ENCODE data around the gene COL25A1. TPM values are rescaled to one million over a fixed set of nuclear protein-coding genes. Genes with fewer than 3 reads are reported as not detected.

The COL25A1 gene
- total RNA-seq, 1 experiment from 2014 or later, result not detected

DNA sequence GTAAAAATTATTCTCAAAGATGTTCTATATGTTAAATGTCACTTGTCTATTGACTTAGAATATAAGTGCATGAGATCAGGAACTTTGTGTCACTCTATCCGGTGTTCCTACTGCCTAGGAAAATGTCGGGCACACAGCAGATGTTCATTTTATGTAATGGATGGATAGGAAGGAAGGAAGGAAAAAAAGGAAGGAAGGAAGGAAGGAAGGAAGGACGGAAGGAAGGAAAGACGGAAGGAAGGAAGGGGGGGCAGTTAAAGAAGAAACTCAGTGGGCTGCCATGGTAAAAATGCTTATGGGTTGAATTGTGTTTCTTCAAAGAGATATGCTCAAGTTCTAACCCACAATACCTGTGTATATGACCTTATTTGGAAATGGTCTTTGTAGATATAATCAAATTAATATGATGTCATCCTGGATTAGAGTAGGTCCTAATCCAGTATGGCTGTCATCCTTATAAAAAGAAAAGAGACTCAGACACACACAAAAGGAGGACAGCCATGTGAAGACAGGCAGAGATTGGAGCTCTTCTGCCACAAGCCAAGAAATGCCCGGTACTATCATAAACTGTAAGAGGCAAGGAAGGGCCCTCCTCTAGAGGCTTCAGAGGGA is 86.3 kb downstream of the COL25A1 start:
- no peak for DNase-seq (ENCODE audit: low spot score)

DNA sequence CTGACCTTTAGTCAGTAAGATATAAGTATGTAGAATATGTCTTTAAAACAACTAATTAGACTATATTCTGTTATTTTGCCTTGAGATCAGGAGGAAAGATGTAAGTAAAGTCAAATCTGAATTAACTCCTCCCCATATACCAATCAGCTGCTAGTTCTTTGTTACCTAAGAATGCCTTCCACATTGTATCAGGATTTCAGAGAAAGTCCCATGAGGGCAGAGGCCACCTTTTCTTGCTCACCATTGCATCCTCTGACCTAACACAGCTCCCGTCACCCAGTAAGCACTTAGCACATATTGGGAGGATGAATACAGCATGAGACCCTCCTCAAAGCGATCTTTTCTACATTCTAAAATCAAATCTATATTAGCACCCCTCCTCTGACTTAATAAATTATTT is 87.0 kb downstream of the COL25A1 start:
- no peak for DNase-seq (ENCODE audit: low spot score)

DNA sequence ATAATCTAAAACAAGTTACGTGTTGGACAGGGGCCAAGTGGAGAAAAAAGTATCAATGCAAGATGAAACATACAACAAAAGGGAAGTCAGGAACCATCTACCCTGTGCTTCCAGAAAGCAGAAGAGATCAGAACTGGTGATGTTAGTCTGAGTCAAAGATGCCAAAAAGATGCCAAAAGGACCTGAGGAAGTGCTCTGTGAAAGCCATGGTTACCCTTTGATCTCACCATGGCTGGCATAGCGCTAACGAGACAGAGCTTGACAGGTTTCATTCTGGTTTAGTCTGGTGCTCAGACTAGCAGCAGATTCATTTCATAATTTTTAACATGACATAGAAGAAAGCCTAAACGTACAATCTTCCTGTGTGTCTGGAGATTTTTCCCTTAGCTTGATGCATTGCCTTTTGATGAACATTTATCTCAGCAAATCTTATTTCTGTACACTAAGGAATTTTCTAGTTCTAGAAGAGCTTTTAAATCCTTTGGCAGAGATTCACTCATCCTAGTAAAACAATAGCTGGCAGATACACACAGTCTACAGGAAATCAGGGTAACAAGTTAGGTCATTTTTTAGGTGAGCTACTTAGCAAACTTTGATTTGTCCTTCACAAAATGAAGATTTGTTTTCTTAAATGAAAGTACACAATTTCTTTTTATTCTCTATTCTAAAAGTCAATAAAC is 87.7 kb downstream of the COL25A1 start:
- no peak for DNase-seq (ENCODE audit: low spot score)

DNA sequence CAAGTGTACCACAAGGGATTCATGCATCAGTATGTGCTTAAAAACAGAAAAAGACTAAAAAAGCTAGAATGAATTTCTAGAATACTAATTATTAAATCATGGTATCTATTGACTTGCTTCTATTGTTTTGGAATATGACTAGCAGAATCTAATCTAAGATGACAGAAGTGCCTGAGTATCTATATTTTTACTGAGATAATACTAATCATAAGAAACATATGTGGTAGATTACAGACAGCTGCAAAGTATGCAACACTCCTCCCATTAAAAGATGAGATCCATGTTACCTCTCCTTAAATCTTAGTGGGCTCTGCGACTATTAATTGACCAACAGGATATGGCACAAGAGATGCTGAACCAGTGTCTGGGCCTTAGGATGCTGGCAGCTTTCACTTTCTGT is 89.4 kb downstream of the COL25A1 start:
- DNase-seq (ENCODE audit: low spot score), result no peak

DNA sequence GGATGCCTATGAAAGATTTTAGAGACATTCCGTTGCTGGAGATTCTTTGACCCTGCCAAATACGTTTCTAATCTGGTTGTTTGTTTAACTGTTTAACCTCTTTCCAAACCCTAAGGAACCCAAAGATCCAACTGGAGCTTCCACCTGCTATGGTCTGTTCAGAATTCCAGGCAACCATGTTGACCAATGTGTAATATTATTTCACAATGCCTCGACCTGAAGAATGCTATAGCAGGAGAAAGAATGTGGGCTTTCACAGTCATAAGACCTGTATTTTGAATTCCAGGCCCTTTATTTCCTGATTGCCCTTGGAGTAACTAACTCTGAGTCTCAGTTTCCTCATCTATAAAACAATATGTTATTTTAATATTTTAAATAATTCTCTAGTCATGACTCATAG is 90.8 kb downstream of the COL25A1 start:
- DNase-seq (ENCODE audit: low spot score), result no peak

DNA sequence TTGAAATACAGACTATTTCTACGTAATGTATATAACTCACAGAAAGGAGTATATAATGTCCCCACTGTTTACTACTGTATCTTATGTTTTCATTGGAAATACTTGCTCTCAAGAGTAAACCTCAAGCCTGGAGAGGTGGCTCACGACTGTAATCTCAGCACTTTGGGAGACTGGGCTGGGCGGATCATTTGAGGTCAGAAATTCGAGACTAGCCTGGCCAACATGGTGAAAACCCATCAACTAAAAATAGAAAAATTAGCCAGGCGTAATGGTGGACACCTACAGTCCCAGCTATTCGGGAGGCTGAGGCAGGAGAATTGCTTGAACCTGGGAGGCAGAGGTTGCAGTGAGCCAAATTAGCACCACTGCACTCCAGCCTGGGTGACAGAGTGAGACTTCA is 92.8 kb downstream of the COL25A1 start:
- no peak for DNase-seq (ENCODE audit: low spot score)

DNA sequence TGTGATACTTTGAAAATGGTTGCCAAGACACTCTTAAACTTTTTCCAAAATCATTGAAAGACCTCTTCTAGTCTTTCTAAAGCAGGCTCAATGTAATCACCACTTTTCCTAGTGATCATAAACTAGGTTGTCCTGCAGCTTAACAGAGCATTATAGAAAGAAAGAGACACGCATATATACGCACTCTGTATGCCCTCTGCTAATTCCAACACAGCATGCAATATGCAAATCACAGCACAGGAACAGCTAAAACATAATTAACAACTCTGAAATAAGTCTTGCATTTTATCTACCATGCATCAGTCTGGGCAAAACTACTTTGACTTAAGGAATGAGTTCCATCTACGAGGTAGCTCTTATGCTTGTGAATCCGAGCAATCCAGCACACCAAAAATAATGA is 94.6 kb downstream of the COL25A1 start:
- no peak for DNase-seq (ENCODE audit: low spot score)

DNA sequence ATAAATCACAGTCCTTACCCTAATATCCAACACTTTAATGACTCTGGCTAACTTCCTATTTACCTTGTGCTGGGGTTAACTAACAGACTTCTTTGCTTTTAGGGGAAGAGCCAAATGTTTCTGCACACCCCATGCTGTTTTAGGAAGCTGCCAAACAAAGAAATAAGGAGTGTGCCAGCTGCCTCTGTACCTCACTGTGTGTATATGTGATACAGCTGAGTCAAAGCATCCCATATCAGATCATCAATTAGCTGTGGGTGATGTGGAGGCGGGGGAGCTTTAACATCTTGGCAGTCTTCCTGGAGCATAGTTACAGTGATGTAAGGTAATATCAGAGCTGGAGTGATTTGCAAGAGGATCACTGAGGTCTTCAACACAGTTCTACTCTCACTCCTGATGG is 95.4 kb downstream of the COL25A1 start:
- no peak for DNase-seq (ENCODE audit: low spot score)

DNA sequence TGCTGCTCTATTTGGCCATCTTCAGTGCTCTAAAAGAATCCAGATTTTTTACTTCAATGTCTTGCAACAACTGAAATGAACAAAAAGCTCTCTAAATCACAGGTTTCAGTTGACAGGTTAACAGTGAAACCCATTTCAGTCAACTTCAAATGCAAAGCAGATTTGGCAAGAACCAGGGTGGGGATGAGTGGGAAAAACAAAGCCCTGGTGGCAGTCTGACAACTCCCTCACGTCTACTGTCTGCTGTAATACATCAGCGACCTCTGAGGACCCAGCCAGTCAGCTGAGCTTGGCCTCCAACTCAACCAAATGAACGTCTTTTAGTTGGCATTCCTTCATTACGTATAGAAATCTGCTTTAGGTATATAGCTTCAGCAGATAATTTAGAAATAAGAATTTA is 95.8 kb downstream of the COL25A1 start:
- DNase-seq (ENCODE audit: low spot score), result no peak

DNA sequence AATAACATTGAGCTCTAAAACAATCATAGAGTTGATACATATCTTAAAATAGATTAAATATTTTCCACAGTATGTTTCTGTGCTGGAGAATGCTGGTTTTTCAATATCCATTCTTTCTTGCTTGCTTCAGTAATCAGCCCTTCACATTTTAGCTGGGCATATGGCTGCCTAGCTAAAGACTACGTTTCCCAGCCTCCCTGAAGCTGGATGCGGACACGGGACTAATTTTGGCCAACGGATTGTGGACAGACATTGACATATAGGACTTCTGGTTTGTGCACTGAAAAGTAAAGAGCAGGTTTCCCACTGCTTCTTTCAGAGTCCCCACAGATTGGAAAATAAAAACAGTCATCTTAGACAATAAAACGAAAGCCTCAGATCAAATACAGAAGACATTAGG is 97.3 kb downstream of the COL25A1 start:
- no peak for DNase-seq (ENCODE audit: low spot score)

DNA sequence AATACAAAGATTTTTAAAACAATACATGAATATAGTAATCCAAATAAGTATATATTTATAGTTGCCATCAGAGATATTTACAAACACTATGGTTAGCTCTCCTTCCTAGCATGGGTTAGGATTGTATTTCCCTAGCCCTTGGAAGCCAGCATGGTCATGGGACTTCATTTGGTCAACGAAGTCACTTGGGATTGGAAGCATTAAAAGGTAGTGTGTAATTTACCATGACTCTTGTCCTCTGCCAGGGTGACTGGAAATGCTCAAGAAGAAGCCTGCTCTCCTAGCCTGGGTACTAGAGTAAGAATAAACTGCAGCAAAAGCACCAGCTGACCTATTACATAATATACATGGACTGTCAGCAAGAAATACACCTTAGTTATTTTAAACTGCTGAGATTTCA is 102.9 kb downstream of the COL25A1 start:
- DNase-seq (ENCODE audit: low spot score), result no peak

DNA sequence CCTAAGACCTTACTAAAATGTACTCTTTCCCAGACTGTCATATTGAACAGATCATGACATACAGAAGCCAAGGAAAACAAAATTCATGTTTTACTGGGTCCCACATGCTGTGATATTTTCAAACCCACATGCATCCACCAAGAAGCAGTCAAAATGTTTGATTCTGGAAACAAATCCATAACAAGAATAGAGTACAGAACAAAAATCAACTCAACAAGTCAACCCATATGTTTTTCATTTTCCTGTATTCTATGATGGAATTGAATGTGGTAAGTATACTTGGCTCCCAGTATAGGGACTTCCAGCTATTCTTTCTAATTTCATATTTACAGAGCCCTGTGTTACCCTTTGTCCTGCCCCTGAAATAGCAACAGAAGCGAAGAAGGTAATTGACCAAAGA is 106.8 kb downstream of the COL25A1 start:
- DNase-seq (ENCODE audit: low spot score), result no peak

DNA sequence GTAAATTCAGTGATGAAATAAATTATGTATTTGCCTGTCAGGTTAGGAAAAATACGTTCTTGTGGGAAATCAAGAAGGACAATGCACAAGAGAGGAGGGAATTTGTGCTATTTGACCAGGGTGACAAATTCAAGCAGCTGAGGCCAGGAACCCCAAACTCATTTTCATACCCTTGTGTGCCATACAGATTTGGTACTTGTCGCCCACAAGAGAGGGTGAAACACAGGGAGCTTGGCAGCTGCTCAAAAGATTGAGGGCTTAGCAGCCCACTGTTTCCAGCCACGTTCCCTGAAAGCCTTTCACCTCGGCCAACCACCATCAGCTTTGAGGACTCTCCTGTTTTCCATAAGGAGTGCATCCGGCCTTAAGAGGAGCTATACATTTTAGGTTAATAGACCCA is 111.2 kb downstream of the COL25A1 start:
- DNase-seq (ENCODE audit: low spot score), result no peak

DNA sequence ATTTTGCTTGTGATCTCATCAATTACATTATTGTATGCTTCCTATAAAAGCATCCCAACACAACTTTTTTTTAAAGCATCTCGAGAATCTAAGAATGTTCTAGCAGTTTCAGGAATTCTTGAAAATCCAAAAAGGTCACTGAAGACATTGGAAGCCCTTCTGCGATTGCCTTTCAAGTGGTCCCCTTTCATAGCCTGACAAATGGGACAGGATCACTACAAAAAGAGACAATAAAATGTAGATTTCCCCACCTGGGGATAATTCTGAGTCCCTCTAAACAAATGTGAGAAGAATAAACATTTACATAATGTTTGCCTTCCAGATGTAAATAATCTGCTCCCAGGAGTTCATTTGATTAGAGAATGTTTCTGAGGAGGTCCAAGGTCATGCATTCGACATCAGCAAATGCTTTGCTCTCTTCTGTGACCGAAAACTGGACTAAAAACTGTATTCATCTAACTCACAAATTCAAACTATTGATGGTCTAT is 116.0 kb downstream of the COL25A1 start:
- no peak for DNase-seq (ENCODE audit: low spot score)

DNA sequence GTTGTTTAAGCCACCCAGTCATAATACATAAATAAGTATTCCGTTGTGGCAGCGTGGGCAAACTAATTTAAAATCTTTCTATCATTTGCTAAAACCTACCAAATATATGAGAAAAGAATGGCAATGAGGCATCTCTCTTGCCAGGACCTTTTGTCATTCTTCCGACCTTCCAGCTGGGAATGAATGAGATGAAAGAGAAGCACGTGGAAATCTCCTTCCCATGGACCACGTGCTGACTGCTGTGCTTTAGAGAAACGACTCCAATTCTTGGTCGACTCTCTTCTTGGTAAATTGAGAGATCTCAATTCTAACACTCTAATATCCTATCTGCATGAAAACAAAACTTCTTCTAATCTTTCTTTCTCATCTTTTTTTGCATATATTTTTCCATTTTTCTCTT is 116.5 kb downstream of the COL25A1 start:
- no peak for DNase-seq (ENCODE audit: low spot score)

DNA sequence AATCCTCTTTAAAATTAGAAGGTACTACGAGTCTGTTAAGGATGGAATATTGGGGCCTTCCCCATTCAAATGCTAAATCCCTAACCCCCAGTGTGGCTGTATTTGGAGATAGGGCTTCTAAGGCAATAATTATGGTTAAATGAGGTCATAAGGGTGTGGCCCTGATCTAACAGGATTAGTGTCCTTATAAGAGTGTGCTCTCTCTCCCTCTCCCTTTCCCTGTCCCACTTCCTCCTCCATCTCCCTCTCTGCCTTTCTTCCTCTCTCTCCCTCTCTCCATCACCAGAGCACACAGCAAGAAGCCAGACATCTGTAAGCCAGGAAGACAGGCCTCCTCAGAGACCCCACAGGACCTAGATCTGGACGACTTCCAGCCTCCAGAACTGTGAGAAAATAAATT is 116.9 kb downstream of the COL25A1 start:
- DNase-seq (ENCODE audit: low spot score), result no peak

DNA sequence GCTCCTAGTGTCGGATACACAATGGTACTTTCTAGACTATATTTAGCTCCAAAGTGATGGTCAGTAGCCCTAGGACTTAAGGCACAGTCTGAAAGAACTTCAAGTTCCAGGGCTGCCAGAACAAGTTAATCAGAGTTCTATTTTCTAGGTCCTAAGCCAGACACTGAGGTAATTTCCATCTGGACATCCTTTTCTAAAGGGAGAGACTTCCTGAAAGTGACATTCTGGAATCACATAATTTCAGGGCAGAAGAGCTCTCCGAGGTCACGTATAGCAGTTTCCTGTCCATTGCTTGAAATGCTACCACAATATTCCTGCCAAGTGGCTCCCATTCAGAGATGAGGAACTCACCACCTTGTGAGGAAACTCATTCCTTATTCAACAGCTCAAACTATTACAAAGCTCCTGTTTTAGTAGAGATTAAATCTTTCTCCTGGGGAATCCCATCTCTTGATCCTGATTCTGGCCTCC is 117.9 kb downstream of the COL25A1 start:
- DNase-seq (ENCODE audit: low spot score), result no peak

DNA sequence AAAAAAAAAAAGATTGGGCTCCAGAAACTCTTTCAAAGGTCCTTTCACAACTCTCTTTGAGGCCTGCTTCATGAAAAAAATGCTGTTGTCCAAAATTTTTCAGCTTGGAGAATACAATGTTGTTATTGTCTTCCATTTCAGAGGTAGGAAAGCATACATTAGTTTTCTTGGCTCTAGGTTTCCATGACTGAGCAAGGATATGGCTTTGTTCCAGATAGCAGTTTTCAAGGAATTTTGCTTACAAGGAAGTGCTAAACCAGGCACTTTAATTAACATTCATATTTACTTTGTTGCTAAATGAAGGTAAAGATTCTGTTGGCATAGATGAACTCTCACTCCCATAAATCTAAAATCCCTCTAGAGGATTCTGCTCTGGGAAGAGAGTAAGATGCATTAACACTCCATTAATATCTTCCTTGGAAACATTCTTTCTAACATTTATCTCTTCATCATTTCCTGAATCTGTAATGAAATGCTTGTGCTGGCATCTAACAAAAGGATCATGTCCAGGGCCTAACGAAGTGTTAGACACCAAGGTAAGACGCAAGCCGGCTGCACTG is 118.4 kb downstream of the COL25A1 start:
- DNase-seq (ENCODE audit: low spot score), result no peak

DNA sequence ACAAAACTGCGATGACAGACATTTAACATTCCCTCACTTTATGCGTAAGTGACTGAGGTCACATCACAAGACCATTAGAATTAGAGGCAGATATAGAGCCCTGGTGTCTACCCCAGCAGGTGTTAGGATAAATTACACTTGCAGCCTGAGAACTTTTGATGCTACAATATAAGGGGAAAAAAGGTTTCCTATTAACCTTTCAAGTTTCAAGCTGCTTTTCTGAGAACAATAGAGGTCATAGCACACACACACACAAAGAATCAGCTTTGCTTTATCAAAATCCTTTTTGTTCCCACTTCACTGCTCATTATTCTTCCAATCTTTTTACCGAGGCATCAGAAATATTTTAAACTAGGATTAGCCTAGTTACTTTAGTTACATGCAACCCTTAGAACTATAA is 119.8 kb downstream of the COL25A1 start:
- no peak for DNase-seq (ENCODE audit: low spot score)

DNA sequence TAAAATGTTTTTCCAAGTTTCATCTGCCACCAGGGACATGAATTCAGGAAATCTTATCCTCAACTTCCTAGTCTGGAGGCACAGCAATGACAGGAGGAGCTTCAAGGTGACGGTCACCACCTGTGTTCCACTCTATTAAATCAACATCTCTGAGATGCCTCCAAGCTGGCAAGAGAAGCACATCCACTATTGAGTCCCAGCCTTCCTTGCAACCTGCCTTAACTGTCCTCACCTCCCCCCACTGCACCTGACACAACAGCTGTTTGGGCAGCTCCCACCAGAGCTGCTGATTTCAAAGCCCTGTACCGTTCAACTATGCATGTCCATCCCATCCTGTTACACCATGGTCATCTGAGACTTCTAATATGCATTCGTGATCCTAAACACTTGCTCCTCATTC is 123.4 kb downstream of the COL25A1 start:
- DNase-seq (ENCODE audit: low spot score), result no peak

DNA sequence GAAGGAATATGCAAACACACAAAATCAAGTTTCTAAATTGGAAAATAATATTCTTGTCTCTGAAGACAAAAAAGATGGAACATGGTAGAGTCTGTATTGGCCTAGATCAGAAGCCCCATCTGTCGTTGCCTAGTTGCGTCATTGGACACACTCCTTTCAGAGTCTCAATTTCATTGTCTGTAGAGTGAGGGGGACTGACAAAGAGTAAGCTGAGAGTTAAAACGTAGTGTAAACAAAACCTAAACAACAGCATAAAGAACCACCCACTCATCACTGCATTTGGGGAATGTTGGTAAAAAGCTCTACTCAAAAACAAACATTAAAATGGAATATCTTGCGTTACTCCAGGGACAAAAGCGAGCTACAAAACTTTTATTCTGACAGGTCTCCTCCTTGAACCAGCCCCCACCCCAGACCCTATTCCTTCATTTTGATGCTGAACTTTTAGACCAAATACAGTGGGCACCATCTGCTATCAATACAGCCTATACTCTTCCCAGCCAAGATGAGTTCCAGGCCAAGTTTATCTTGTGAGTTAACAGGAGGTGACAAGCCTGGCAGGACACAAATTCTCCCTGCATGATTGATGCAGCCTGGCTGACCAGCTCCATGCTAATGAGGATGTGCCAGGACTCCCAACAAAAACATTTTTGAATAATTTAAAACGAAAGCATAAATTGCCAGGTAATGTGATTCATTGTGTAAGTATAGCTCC is 125.2 kb downstream of the COL25A1 start:
- DNase-seq (ENCODE audit: low spot score), result no peak

DNA sequence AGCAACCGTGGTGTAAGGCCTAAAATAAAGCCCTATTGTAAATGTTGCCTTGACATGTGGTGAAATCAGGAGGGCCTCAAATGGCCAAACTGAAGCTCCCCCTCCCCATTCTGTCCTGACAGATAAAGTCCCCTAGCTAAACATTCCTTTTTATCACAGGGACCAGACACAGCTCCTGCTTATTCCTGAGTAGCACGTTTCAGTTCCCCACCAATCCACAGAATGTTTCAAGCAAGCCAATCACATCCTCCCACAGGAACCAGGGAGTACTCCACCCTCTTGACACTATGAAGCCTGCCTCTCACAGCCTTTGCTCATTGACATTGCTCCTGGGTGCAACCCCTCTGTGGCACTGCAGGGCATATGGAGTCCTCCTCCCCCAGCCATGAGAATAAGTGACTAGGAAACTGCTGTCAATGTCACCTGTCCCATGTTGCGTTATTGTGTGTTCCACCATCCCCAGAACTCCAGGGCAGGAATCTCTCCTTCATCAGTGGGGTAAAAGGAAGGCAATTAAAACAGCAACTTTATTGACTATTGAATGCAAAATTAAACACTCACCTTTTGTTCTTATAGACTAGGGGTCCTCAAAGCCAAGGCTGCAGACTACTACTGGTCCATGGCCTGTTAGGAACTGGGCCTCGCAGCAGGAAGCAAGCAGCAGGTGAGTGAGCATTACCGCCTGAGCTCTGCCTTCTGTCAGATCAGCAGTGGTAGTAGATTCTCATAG is 128.1 kb downstream of the COL25A1 start:
- DNase-seq (ENCODE audit: low spot score), result no peak
